Skeletal muscle tissue (tissue), 4 donors: ENCODE data around the gene PRKRA. TPM values are rescaled to one million over a fixed set of nuclear protein-coding genes. Genes with fewer than 3 reads are reported as not detected.

Experiments
- H3K27ac ChIP-seq: one replicate; pipeline ENCODE4 v1.7.0; 2013; ENCODE audit warnings: mild to moderate bottlenecking, low read depth, low read length, inconsistent platforms
- H3K27me3 ChIP-seq, 3 donors: one replicate each; pipeline ENCODE4 v1.7.0; 2013; ENCODE audit warnings: low read length in 3 of 3; ENCODE audit not compliant: control insufficient read depth in 3 of 3, insufficient read depth in 3 of 3
- H3K36me3 ChIP-seq, 3 donors: one replicate each; pipeline ENCODE4 v1.7.0; 2013; ENCODE audit warnings: low read length in 3 of 3; ENCODE audit not compliant: control insufficient read depth in 3 of 3, insufficient read depth in 3 of 3
- H3K4me1 ChIP-seq, 3 donors: one replicate each; pipeline ENCODE4 v1.7.0; 2013; ENCODE audit warnings: low read length in 3 of 3, mild to moderate bottlenecking in 3 of 3; ENCODE audit not compliant: control insufficient read depth in 3 of 3, insufficient read depth in 3 of 3
- H3K4me3 ChIP-seq, 3 donors: one replicate each; pipeline ENCODE4 v1.7.0; 2013; ENCODE audit warnings: low read length in 3 of 3
- H3K9ac ChIP-seq, 3 donors: one replicate each; pipeline ENCODE4 v1.7.0; 2013; ENCODE audit warnings: low read length in 3 of 3, mild to moderate bottlenecking in 3 of 3, moderate library complexity in 2 of 3, low read depth in 1 of 3
- H3K9me3 ChIP-seq, 3 donors: one replicate each; pipeline ENCODE4 v1.7.0; 2013; ENCODE audit warnings: low read length in 3 of 3; ENCODE audit not compliant: control insufficient read depth in 3 of 3
- total RNA-seq: library from RNA; depleted of rRNA; stranded (reverse); fragments of >200 nt; gene quantifications from one replicate; pipeline ENCODE4 v1.2.3, GENCODE V29; 2014
- donor health status: Osteomylitis.

PRKRA gene
- 40.7 TPM for total RNA-seq

DNA sequence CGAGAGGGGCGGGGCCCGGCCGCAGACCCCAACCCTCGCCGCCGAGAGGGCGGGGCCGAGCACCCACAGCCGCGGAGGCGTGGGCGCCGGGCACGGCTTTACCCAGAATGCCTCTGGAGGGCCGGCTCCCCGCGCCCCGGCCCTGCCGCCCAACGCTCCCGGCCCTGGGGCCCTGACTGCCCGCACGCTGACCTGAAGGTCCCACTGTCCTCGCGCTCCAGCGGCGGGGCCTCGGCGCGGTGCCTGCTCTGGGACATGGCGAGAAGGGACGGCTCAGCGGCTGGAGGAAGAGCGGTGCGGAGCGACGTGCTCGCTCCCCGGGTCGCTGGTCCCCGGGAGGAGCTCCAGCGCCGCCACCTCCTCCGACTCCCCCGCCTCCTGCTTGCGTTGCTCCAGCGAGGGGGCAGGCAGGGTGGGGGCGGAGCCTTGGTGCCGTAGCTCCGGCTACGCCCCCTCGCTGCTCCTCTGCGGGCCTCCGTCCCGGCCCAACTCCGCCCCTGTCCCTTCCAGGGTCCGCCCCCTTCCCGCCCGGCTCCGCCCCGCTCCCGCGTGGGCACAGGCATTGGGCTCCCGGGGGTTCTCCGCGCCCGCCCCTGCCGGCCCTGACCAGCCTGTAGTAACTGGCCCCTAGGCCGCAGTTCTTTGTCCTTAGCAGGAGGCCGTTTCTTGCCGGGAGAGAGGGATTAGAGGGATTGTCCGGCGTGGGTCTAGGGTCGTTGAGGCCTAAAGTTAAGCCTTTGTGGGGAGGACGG, at the start of gene PRKRA, which contains the start of gene PJVK:
TSS of gene PRKRA (minus strand) at position 402 of the 752 bp plus-strand sequence. CDS start at position 257, 145 bp downstream.
TSS of gene PJVK (plus strand) at position 605 of the 752 bp plus-strand sequence. CDS start 2,032 bp downstream, outside the sequence.
- H3K9me3 ChIP-seq = no peaks in the 10 kb centered on the region
- peaks cover 3 to 22% (median 21%) of the 10 kb centered on the region in 3 donors for H3K36me3 ChIP-seq
- peak within 1 kb of the TSS; percentile 97 for H3K27ac ChIP-seq
- no peaks in the 10 kb centered on the region for H3K27me3 ChIP-seq
- peak within 1 kb of the TSS; percentile 96 to 100 (median 98) for H3K9ac ChIP-seq
- H3K4me3 ChIP-seq = peak within 1 kb of the TSS; percentile 86 to 88 (median 86)
- peaks cover 13 to 37% (median 21%) of the 10 kb centered on the region in 3 donors for H3K4me1 ChIP-seq

- Histone ChIP-seq H3K4me1 (peaks cover 0 to 4% (median 0%) of the 10 kb centered on the region in 3 donors), H3K36me3 (peaks cover 20 to 61% (median 54%) of the 10 kb centered on the region in 3 donors), H3K4me3 (no peak overlapping the region), H3K9me3 (no peaks in the 10 kb centered on the region), H3K9ac (no peak overlapping the region), H3K27me3 (no peaks in the 10 kb centered on the region), H3K27ac (no peak overlapping the region)
Observed at GRCh38 chr2:178499640-178500039, 48.7 kb upstream of the PRKRA start.

DNA sequence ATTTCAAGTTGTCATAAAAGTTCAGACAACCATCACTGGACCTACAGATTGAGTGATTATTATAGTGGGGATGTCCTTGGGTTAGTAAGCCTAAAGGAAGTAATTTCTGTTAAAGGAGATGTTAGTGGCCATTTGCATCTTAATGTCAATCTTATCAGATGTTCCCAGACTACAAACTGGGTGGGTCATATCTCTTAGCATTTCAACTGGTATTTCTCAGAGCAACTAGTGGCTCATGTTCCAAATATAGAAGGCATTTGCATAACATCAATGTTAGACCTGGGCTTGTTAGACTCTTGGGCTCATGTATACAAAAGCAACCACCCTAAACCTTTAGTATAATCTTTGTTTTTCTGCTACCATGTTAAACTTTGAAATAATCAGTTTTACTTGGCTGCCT, 47.2 kb upstream of the PRKRA start:
- H3K4me1 ChIP-seq = peaks cover 0 to 4% (median 0%) of the 10 kb centered on the region in 3 donors
- H3K9ac ChIP-seq = no peak overlapping the region
- H3K27ac ChIP-seq = no peak overlapping the region
- H3K27me3 ChIP-seq = no peaks in the 10 kb centered on the region
- peaks cover 23 to 64% (median 60%) of the 10 kb centered on the region in 3 donors for H3K36me3 ChIP-seq
- no peak overlapping the region for H3K4me3 ChIP-seq
- no peaks in the 10 kb centered on the region for H3K9me3 ChIP-seq

DNA sequence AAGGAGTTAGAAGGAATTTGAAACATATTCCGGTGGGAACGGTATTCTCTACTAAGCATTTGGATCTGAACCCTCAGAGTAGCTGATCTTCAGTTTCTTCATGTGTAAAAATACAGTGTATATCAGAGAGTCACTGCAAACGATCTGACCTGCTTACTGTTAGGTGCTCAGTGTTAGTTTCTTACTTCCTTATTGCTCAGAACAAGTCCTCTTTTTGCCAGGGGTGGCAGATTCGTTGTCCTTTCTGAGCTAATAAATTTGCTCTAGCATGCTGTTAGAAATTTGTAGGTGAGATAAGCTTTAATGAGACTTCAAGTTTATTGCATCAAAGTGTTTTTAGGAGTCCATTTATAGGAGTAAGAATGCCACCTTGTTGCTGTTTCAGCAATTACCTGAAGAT, 45.1 kb upstream of the PRKRA start:
- H3K4me1 ChIP-seq = peaks cover 0 to 4% (median 0%) of the 10 kb centered on the region in 3 donors
- peaks cover 29 to 53% (median 49%) of the 10 kb centered on the region in 3 donors for H3K36me3 ChIP-seq
- no peak overlapping the region for H3K27ac ChIP-seq
- no peak overlapping the region for H3K9ac ChIP-seq
- H3K4me3 ChIP-seq = no peak overlapping the region
- H3K9me3 ChIP-seq = no peaks in the 10 kb centered on the region
- no peaks in the 10 kb centered on the region for H3K27me3 ChIP-seq

- Histone ChIP-seq H3K27ac (no peak overlapping the region), H3K36me3 (peaks cover 22 to 45% (median 37%) of the 10 kb centered on the region in 3 donors), H3K27me3 (no peaks in the 10 kb centered on the region), H3K4me3 (no peak overlapping the region), H3K9me3 (no peaks in the 10 kb centered on the region), H3K9ac (no peak overlapping the region), H3K4me1 (no peaks in the 10 kb centered on the region)
Observed at GRCh38 chr2:178491612-178492011, 40.6 kb upstream of the PRKRA start.

GRCh38 chr2:178485356-178485755, 34.4 kb upstream of the PRKRA start:
- Histone ChIP-seq H3K27me3 (no peaks in the 10 kb centered on the region), H3K36me3 (peaks cover 0 to 15% (median 2%) of the 10 kb centered on the region in 3 donors), H3K4me1 (peaks cover 24 to 29% (median 28%) of the 10 kb centered on the region in 3 donors), H3K9me3 (no peaks in the 10 kb centered on the region), H3K27ac (no peak overlapping the region), H3K4me3 (no peak overlapping the region), H3K9ac (no peak overlapping the region)

DNA sequence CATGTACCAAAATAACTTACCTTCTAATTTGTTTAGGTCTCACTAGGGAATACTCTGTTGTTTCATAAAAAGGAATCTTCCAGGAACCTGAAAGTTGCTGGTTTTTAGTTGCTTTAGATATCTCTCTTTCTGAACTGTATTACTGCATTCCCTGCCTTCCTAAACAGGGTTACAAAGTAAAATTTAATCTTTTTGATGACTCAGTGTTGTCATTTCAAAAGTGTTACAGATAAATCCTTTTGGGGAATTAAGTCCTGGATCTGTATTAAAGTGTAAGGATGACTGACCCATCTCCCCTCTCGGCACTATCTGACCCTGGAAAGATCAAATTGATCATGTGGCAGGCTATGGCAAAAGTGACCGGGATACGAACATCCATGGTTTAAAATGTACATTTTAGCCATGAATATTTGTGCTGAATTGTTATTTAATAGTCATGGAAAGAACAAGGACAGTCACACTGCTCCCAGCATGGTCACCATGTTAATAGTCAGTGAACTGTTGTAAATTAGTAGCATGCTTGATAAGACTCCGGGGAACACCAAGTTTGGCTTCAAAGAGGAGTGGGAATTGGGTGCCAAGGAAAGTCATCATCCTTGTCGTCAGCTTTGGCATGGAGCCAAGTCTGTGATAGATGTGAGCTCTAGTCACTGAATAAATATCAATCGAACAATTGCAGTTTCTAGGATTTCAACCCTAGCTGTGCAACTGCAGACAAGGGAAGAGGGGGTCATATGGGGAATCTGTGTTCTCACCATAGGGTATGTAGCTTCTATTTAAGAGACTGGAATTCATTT, 33.5 kb upstream of the PRKRA start:
- Histone ChIP-seq H3K4me1 (peaks cover 29 to 33% (median 30%) of the 10 kb centered on the region in 3 donors), H3K27ac (no peak overlapping the region), H3K27me3 (no peaks in the 10 kb centered on the region), H3K9ac (no peak overlapping the region), H3K36me3 (peaks cover 0 to 15% (median 0%) of the 10 kb centered on the region in 3 donors), H3K4me3 (no peak overlapping the region), H3K9me3 (no peaks in the 10 kb centered on the region)

DNA sequence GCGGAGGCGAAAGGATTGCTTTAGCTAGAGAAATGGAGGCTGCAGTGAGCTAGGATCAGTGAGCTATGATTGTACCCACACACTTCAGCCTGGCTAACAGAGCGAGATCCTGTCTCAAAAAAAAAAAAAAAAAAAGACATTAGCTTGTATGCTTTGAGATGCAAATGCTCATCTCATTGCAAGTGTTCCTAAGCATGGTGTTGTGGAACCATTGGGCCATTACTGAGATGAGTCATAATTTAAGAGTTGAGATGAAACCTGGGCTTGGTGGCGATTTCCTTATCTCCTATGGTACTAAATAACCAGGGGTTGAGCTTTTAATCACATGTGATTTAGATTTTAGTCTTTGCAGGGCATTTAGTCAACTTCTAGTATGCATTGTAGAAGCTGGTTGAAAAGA, 31.5 kb upstream of the PRKRA start:
- peaks cover 0 to 10% (median 0%) of the 10 kb centered on the region in 3 donors for H3K36me3 ChIP-seq
- H3K9ac ChIP-seq = no peak overlapping the region
- H3K4me1 ChIP-seq = peaks cover 35 to 39% (median 36%) of the 10 kb centered on the region in 3 donors
- H3K9me3 ChIP-seq = no peaks in the 10 kb centered on the region
- H3K4me3 ChIP-seq = peak overlapping the region in 1 of 3 donors; percentile 46
- no peaks in the 10 kb centered on the region for H3K27me3 ChIP-seq
- H3K27ac ChIP-seq = no peak overlapping the region

GRCh38 chr2:178480227-178481181, 29.5 kb upstream of the PRKRA start, which contains the start of gene PLEKHA3:
Gene PLEKHA3, plus strand, starts transcription at chr2:178480457. Its CDS starts 413 bp downstream, at chr2:178480870.
- peaks cover 35 to 39% (median 36%) of the 10 kb centered on the region in 3 donors for H3K4me1 ChIP-seq
- peak within 1 kb of the TSS; percentile 62 to 97 (median 75) for H3K9ac ChIP-seq
- no peaks in the 10 kb centered on the region for H3K27me3 ChIP-seq
- H3K4me3 ChIP-seq = peak within 1 kb of the TSS; percentile 63 to 98 (median 94)
- H3K36me3 ChIP-seq = no peaks in the 10 kb centered on the region
- no peaks in the 10 kb centered on the region for H3K9me3 ChIP-seq
- H3K27ac ChIP-seq = peak within 1 kb of the TSS; percentile 76
